ENCODE data around the gene ERBB4.

GRCh38 chr2:211946960-211947359 lies 591.6 kb downstream of the ERBB4 start:
- TF ChIP-seq CTCF (IDR thresholded peaks at IDR 0.05) (no peak), POLR2AphosphoS5 (IDR thresholded peaks at IDR 0.05) (no peak), POLR2A (IDR thresholded peaks at IDR 0.05) (no peak), EP300 (IDR thresholded peaks at IDR 0.05; ENCODE audit: low read depth) (no peak)

Data from transverse colon (tissue), 4 donors.